ENCODE measurements around the gene ADAM11. TPM values are rescaled to one million over a fixed set of nuclear protein-coding genes. Genes with fewer than 3 reads are reported as not detected.

Gene ADAM11
- total RNA-seq, 4 donors from 2014 or later = under 0.01 to 0.98 (median 0.64) TPM

DNA sequence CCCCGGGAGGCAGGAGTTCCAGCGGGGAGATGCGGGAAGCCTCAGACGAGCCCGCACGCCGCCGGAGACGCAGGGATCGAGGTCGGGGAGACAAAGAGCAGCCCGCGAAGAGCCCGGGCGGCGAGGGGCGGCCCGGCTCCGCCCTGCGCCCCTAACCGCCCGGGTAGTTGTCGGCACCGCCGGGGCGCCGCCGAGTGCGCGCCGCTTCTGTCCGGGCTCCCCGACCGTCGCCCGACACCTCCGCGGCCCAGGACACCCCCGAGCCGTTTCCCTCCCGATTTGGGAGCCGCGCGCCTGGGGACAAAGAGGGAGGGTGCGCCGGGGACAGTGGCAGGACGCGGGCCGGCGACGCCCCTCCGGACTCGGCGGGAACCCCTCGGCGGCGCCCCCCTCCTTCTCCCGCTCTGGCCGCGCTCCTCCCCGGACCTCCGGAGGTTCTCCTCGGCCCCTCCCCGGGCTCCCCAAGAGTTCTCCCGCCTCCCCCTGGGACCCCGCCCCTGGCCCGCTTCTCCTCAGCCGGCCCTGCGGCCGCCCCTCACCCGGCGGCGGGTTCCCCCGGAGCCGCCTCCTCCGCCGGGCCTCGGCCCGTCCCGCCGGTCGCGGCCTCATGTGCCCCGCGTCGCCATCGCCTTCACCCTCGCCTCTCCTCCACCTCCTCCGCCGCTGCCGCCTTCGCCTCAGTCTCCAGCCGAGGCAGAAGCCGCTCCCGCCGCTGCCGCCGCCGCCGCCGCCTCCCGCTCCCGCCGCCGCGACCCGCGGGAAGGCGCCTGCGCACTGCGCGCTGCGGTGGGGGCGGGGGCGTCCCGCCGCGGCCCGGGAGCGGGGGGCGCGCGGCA is 71.0 kb downstream of the ADAM11 start, which contains the start of gene GJC1:
GJC1 (minus strand) TSS at position 765 of the 836 bp plus-strand sequence. CDS start 24,470 bp downstream, outside the sequence.
- DNase-seq (ENCODE audit: extremely low spot score) = no peak
- peaks cover 15 to 50% (median 41%) of the 10 kb centered on the region in 4 donors for H3K4me1 ChIP-seq

DNA sequence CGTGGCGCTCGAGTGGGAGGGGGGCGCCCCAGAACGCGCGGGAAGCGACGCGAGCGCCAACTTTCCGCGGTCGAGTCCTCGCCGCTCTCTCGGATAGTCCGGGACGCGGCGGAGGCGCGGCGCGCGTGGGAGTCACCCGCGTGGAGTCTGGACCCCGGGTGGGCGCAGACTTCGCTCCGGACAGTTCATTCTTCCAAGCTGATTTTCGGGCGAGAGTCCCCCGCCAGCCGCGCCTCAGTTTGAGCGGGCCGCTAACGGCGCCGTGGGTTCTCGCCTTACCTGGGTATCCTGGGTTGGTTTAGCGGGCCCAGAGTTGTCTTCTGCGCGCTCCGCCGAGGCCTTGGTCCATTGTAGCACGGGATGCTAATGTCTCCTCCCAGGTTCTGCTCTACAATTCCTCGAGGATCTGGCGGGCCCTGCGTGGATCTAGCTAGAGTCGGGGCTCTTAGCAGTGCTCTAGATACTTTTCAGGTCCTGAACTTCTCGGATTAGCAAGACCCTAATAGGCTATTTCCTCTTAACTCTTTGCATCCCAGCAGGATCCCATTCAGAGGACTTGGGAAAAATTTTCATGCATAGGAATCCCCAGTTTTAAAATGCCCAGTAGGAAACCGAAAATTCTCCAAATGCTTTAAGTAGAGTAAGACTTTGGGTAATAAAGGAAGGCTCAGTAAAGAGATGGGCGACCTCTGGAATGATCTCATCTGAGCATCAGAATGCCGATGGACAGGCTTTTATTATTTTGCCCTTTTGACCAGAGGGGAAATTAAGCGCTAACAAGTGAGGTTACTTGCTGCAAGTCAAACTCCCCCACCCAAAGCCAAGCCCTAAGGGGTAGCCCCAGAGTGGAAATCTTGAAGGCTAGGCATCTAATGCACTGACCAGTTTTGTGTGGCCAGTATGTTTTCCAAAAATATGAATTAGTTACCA is 71.8 kb downstream of the ADAM11 start:
- TF ChIP-seq POLR2AphosphoS5 (IDR thresholded peaks at IDR 0.05) (no peak), EP300 (IDR thresholded peaks at IDR 0.05) (no peak), POLR2A (IDR thresholded peaks at IDR 0.05; ENCODE audit: low read depth) (no peak)
- TF ChIP-seq, protein P1, sequence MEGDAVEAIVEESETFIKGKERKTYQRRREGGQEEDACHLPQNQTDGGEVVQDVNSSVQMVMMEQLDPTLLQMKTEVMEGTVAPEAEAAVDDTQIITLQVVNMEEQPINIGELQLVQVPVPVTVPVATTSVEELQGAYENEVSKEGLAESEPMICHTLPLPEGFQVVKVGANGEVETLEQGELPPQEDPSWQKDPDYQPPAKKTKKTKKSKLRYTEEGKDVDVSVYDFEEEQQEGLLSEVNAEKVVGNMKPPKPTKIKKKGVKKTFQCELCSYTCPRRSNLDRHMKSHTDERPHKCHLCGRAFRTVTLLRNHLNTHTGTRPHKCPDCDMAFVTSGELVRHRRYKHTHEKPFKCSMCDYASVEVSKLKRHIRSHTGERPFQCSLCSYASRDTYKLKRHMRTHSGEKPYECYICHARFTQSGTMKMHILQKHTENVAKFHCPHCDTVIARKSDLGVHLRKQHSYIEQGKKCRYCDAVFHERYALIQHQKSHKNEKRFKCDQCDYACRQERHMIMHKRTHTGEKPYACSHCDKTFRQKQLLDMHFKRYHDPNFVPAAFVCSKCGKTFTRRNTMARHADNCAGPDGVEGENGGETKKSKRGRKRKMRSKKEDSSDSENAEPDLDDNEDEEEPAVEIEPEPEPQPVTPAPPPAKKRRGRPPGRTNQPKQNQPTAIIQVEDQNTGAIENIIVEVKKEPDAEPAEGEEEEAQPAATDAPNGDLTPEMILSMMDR (IDR thresholded peaks at IDR 0.05) = no peak
- H3K36me3 ChIP-seq = no peaks in the 10 kb centered on the region
- intact Hi-C loops (cut with DNase I) = loop anchor here (5.0 kb wide), 1 partner anchor 53 kb away; no protein-coding TSS in a partner anchor
- H3K4me1 ChIP-seq = peaks cover 15 to 46% (median 41%) of the 10 kb centered on the region in 4 donors
- H3K27me3 ChIP-seq = peaks cover 0 to 44% (median 2%) of the 10 kb centered on the region in 4 donors
- no peaks in the 10 kb centered on the region for H3K9me3 ChIP-seq
- peak overlapping the region; percentile 81 to 86 (median 82) for H3K4me3 ChIP-seq
- H3K27ac ChIP-seq (replicated peaks in 1 of 4) = peak overlapping the region; percentile 89 to 95 (median 94)
- DNase-seq (ENCODE audit: extremely low spot score) = no peak
- WGBS = 9% methylated on average over 34 of the region's 58 CpGs

More for the DNA sequence above, 71.0 kb downstream of the ADAM11 start, which contains the start of gene GJC1:
- intact Hi-C loops (cut with DNase I) = loop anchor here (5.0 kb wide), 1 partner anchor 52 kb away; no protein-coding TSS in a partner anchor
- Histone ChIP-seq H3K27ac (replicated peaks in 1 of 4) (peak within 1 kb of the TSS; percentile 89 to 95 (median 94)), H3K36me3 (no peaks in the 10 kb centered on the region), H3K9me3 (no peaks in the 10 kb centered on the region), H3K27me3 (peaks cover 0 to 51% (median 2%) of the 10 kb centered on the region in 4 donors), H3K4me3 (peak within 1 kb of the TSS; percentile 81 to 86 (median 82))
- TF ChIP-seq, protein P1 (IDR thresholded peaks at IDR 0.05) = no peak
- TF ChIP-seq POLR2AphosphoS5 (IDR thresholded peaks at IDR 0.05) (peak in 1 of 2 donors; percentile 72), EP300 (IDR thresholded peaks at IDR 0.05) (no peak), POLR2A (IDR thresholded peaks at IDR 0.05; ENCODE audit: low read depth) (no peak)
- WGBS = under 1% methylated on average over 48 of the region's 123 CpGs

- peak overlapping the region in 1 of 4 donors; percentile 95 for H3K27ac ChIP-seq (replicated peaks in 1 of 4)
- no peak overlapping the region for H3K4me3 ChIP-seq
- H3K4me1 ChIP-seq = peaks cover 12 to 38% (median 36%) of the 10 kb centered on the region in 4 donors
- no peak for DNase-seq (ENCODE audit: extremely low spot score)
- TF ChIP-seq EP300 (IDR thresholded peaks at IDR 0.05) (no peak), POLR2A (IDR thresholded peaks at IDR 0.05; ENCODE audit: low read depth) (no peak), POLR2AphosphoS5 (IDR thresholded peaks at IDR 0.05) (no peak)
- TF ChIP-seq, protein P1 (IDR thresholded peaks at IDR 0.05) = no peak
- intact Hi-C loops (cut with DNase I) = loop anchor here (5.0 kb wide), 1 partner anchor 54 kb away; no protein-coding TSS in a partner anchor
- 92% methylated on average over 12 of the region's 12 CpGs for WGBS
- H3K27me3 ChIP-seq = peaks cover 0 to 40% (median 2%) of the 10 kb centered on the region in 4 donors
- no peaks in the 10 kb centered on the region for H3K9me3 ChIP-seq
- H3K36me3 ChIP-seq = no peaks in the 10 kb centered on the region
Observed at GRCh38 chr17:44831371-44831770, 72.6 kb downstream of the ADAM11 start.

Small RNA genes within 50 kb of the gene (small RNA-seq; reads per million reads assigned to genes)
- gene RN7SL819P = 0 reads per million in 3 donors

Other genes with a start within 250 kb of the ADAM11 start
- gene FZD2, start 201.5 kb upstream of the ADAM11 start, total RNA-seq = 1 to 10 TPM; 1.7 to 3.4 (median 1.9) TPM
- under 1 TPM in 1 of 4 donors, not detected in 3; 0.13 TPM for gene MEIOC, start 102.5 kb upstream of the ADAM11 start, total RNA-seq
- gene CCDC43, start 69.2 kb upstream of the ADAM11 start, total RNA-seq = 10 to 100 TPM; 15.2 to 20.2 (median 15.9) TPM
- gene DBF4B, start 50.3 kb upstream of the ADAM11 start, total RNA-seq = 1 to 10 TPM; 3.7 to 7.5 (median 5.2) TPM
- 10 to 100 TPM; 26.5 to 61.9 (median 37.4) TPM for gene GJC1, start 71.3 kb downstream of the ADAM11 start, total RNA-seq
- 1 to 10 TPM; 3.3 to 7.4 (median 4.9) TPM for gene HIGD1B, start 88.9 kb downstream of the ADAM11 start, total RNA-seq
- gene EFTUD2, start 140.5 kb downstream of the ADAM11 start, total RNA-seq = 10 to 100 TPM; 46.0 to 49.7 (median 48.3) TPM
- gene GFAP, start 156.5 kb downstream of the ADAM11 start, total RNA-seq = 1 to 10 TPM in 2 of 4 donors, not detected in 2; 1.2 to 2.8 TPM
- gene KIF18B, start 188.8 kb downstream of the ADAM11 start, total RNA-seq = under 1 TPM in 1 of 4 donors, not detected in 3; 0.17 TPM
- gene C1QL1, start 209.3 kb downstream of the ADAM11 start, total RNA-seq = 10 to 100 TPM in 1 of 4 donors, 1 to 10 TPM in 3; 3.7 to 10.1 (median 6.3) TPM

Measured in esophagus muscularis mucosa (tissue), 4 donors.